Neural progenitor cell (in vitro differentiated cells): ENCODE measurements around the gene C19orf38.

Experiments used
- CTCF ChIP-seq: fragments of 200-600 bp; sonication (generic); IDR thresholded peaks from 2 replicates; pipeline ENCODE4 v1.5.1; 2017; ENCODE audit warnings: antibody characterized with exemption, mild to moderate bottlenecking
- EZH2 ChIP-seq: fragments of 200-600 bp; sonication (generic); IDR thresholded peaks from 2 replicates; pipeline ENCODE4 v1.6.1; 2017; ENCODE audit warnings: antibody characterized with exemption, mild to moderate bottlenecking, moderate library complexity

GRCh38 chr19:10912619-10913018, 64.4 kb downstream of the C19orf38 start:
- TF ChIP-seq CTCF: no peak
- TF ChIP-seq EZH2: no peak
